K562 (cell line): ENCODE results near the gene HHIPL1. TPM values are rescaled to one million over a fixed set of nuclear protein-coding genes. Genes with fewer than 3 reads are reported as not detected.

ENCODE experiments used
- ATAC-seq: fragments of 200-7000 bp; cut with Tn5 transposase; 3 replicates; pipeline ENCODE4 v1.9.1; 2020; ENCODE audit warnings: moderate library complexity
- BruUV-seq: library from RNA; stranded (reverse); fragments of 400-500 nt; replicated peaks from 2 replicates; lab custom pipeline; 2021; lab: Mats Ljungman, UMichigan
- CTCF ChIA-PET: fragments of 300-600 bp; formaldehyde crosslinking; extraction: SDS; loops from one replicate; lab custom pipeline; 2021; ENCODE audit warnings: low intra/inter-chr PET ratio; lab: Yijun Ruan, JAX
- POLR2A ChIA-PET: fragments of 300-600, 350-650 bp; sonication (Branson Sonifier 250); formaldehyde crosslinking; extraction: SDS; loops from one replicate; lab custom pipeline; 2021; ENCODE audit warnings: antibody characterized with exemption, inconsistent platforms; lab: Yijun Ruan, JAX
- DNase-seq, 4 experiments: peaks; one replicate each; pipeline versions ENCODE4 v3.0.0 to v3.0.0-alpha.2; 2011 to 2018; ENCODE audit warnings: low spot score in 3 of 4, mixed read lengths in 3 of 4; ENCODE audit errors: extremely low read depth in 1 of 4
- FAIRE-seq: peaks from 2 replicates; lab custom pipeline; 2011; peaks lifted over from hg19 to GRCh38; lab: Jason Lieb, UNC
- H2AFZ ChIP-seq: 2 replicates; pipeline ENCODE4 v1.6.0; 2011; ENCODE audit warnings: low read depth, low read length, control low read depth, inconsistent platforms
- H3K27ac ChIP-seq: fragments of 200-600 bp; 3 replicates; pipeline ENCODE4 v1.8.0; 2011; ENCODE audit warnings: low read depth, mild to moderate bottlenecking, control low read depth, inconsistent platforms, low read length, moderate library complexity, mixed read lengths; ENCODE audit errors: extremely low read depth
- H3K27me3 ChIP-seq, 2 experiments: fragments of 300-600 bp in 1 of 2; 2 replicates in 1 of 2; 3 replicates in 1 of 2; pipeline versions ENCODE4 v1.6.0 to v1.8.0; 2011; ENCODE audit warnings: inconsistent platforms in 2 of 2, low read length in 2 of 2, mild to moderate bottlenecking in 1 of 2, mixed read lengths in 1 of 2, moderate library complexity in 1 of 2; ENCODE audit not compliant: control insufficient read depth in 2 of 2, insufficient read depth in 2 of 2
- H3K36me3 ChIP-seq: fragments of 300-600 bp; 3 replicates; pipeline ENCODE4 v1.8.0; 2011; ENCODE audit warnings: mild to moderate bottlenecking, low read length, inconsistent platforms; ENCODE audit not compliant: control insufficient read depth, insufficient read depth
- H3K4me1 ChIP-seq, 2 experiments: fragments of 200-600 bp in 1 of 2; replicated peaks in 1 of 2; 2 replicates in 1 of 2; 3 replicates in 1 of 2; pipeline versions ENCODE4 v1.5.1 to v1.8.0; 2011; ENCODE audit warnings: inconsistent platforms in 2 of 2, low read length in 2 of 2, mild to moderate bottlenecking in 1 of 2, mixed read lengths in 1 of 2, moderate library complexity in 1 of 2; ENCODE audit not compliant: control insufficient read depth in 2 of 2, insufficient read depth in 2 of 2
- H3K4me2 ChIP-seq: 2 replicates; pipeline ENCODE4 v1.6.1; 2011; ENCODE audit warnings: low read length, control low read depth, inconsistent platforms, mixed read lengths; ENCODE audit not compliant: insufficient read depth
- H3K4me3 ChIP-seq: fragments of 200-600 bp; sonication (generic), shearing (Covaris generic); 2 replicates; pipeline ENCODE4 v1.5.1; 2016; ENCODE audit warnings: control low read depth, inconsistent platforms
- H3K79me2 ChIP-seq: fragments of 200-600 bp; 3 replicates; pipeline ENCODE4 v1.8.0; 2011; ENCODE audit warnings: low read length, inconsistent platforms; ENCODE audit not compliant: control insufficient read depth, insufficient read depth
- H3K9ac ChIP-seq, 2 experiments: 2 replicates each; pipeline versions ENCODE4 v1.6.0 to v1.6.1; 2011; ENCODE audit warnings: low read depth in 2 of 2, low read length in 2 of 2, control low read depth in 1 of 2, inconsistent platforms in 1 of 2, mild to moderate bottlenecking in 1 of 2, mixed read lengths in 1 of 2; ENCODE audit not compliant: insufficient read depth in 1 of 2
- H3K9me1 ChIP-seq: one replicate; pipeline ENCODE4 v1.6.0; 2011; ENCODE audit warnings: inconsistent platforms, mild to moderate bottlenecking, low read length, moderate library complexity; ENCODE audit not compliant: control insufficient read depth, insufficient read depth
- H3K9me3 ChIP-seq: replicated peaks from 2 replicates; pipeline ENCODE4 v1.5.1; 2011; ENCODE audit warnings: low read depth, low read length, inconsistent platforms; ENCODE audit not compliant: control insufficient read depth, insufficient read depth
- H4K20me1 ChIP-seq: replicated peaks from 2 replicates; pipeline ENCODE4 v1.6.1; 2011; ENCODE audit warnings: low read length, inconsistent platforms, mixed read lengths; ENCODE audit not compliant: control insufficient read depth, insufficient read depth
- BRD4 ChIP-seq: fragments of 200-600 bp; sonication (generic); IDR thresholded peaks from 2 replicates; pipeline ENCODE4 v1.6.1; 2017; ENCODE audit warnings: inconsistent platforms
- CEBPB ChIP-seq: fragments of 450-650 bp; IDR thresholded peaks from 2 replicates; pipeline ENCODE4 v1.6.1; 2016; ENCODE audit warnings: missing genetic modification characterization, missing compliant biosample characterization
- E2F5 ChIP-seq: sonication (generic); formaldehyde crosslinking; IDR thresholded peaks from 2 replicates; pipeline ENCODE4 v1.8.0; 2022; ENCODE audit warnings: mild to moderate bottlenecking, missing genetic modification reagents
- EP300 ChIP-seq: IDR thresholded peaks from 2 replicates; pipeline ENCODE4 v1.6.1; 2012; ENCODE audit warnings: low read length, improper control_type of control experiment
- GATA2 ChIP-seq: sonication (generic); formaldehyde crosslinking; IDR thresholded peaks from 2 replicates; pipeline ENCODE4 v1.4.0; 2020; ENCODE audit warnings: mild to moderate bottlenecking, missing genetic modification reagents
- HNRNPLL ChIP-seq: fragments of 200-400 bp; formaldehyde crosslinking; IDR thresholded peaks from 2 replicates; pipeline ENCODE4 v1.6.1; 2017; ENCODE audit warnings: low read length, low read depth, mild to moderate bottlenecking; ENCODE audit not compliant: poor library complexity, severe bottlenecking
- MAFG ChIP-seq: fragments of 450-650 bp; conservative IDR thresholded peaks from 2 replicates; pipeline ENCODE4 v1.6.1; 2016; ENCODE audit warnings: missing genetic modification characterization, missing compliant biosample characterization
- SMAD4 ChIP-seq: fragments of 250-450 bp; sonication (Bioruptor Pico); conservative IDR thresholded peaks from 2 replicates; pipeline ENCODE4 v1.8.0; 2021; ENCODE audit warnings: inconsistent platforms, mild to moderate bottlenecking, moderate library complexity
- SMARCA4 ChIP-seq: fragments of 450-650 bp; IDR thresholded peaks from 2 replicates; pipeline ENCODE4 v1.6.1; 2016
- TAL1 ChIP-seq: fragments of 450-650 bp; IDR thresholded peaks from 2 replicates; pipeline ENCODE4 v1.6.1; 2016; ENCODE audit warnings: mild to moderate bottlenecking
- TCF3 ChIP-seq: sonication (generic); formaldehyde crosslinking; IDR thresholded peaks from 2 replicates; pipeline ENCODE4 v1.4.0; 2020; ENCODE audit warnings: mild to moderate bottlenecking, missing genetic modification reagents
- TCFL5 ChIP-seq: fragments of 250-450 bp; sonication (Bioruptor Pico); conservative IDR thresholded peaks from 2 replicates; pipeline ENCODE4 v1.6.1; 2021; ENCODE audit warnings: mild to moderate bottlenecking, moderate library complexity, matching md5 sums
- TSC22D4 ChIP-seq: fragments of 450-650 bp; IDR thresholded peaks from 2 replicates; pipeline ENCODE4 v1.6.1; 2016; ENCODE audit warnings: missing genetic modification characterization, missing biosample characterization, control low read depth
- U2AF2 ChIP-seq: fragments of 200-400 bp; formaldehyde crosslinking; optimal IDR thresholded peaks from 2 replicates; pipeline ENCODE3; 2017; ENCODE audit warnings: low read depth, mild to moderate bottlenecking, low read length
- ZKSCAN1 ChIP-seq: fragments of 150-350 bp; IDR thresholded peaks from 2 replicates; pipeline ENCODE4 v1.6.1; 2016; ENCODE audit warnings: low read depth, low read length
- ZNF253 ChIP-seq: fragments of 250-450 bp; sonication (Bioruptor Pico); conservative IDR thresholded peaks from 2 replicates; pipeline ENCODE4 v1.6.1; 2021; ENCODE audit warnings: mild to moderate bottlenecking
- ZNF398 ChIP-seq: fragments of 250-450 bp; sonication (Bioruptor Pico); IDR thresholded peaks from 2 replicates; pipeline ENCODE4 v1.8.0; 2021; ENCODE audit warnings: moderate library complexity, mild to moderate bottlenecking, inconsistent platforms
- ZNF551 ChIP-seq: fragments of 250-450 bp; sonication (Bioruptor Pico); IDR thresholded peaks from 2 replicates; pipeline ENCODE4 v1.5.0; 2021; ENCODE audit warnings: mild to moderate bottlenecking, moderate library complexity
- ZNF717 ChIP-seq: fragments of 250-450 bp; sonication (Bioruptor Pico); IDR thresholded peaks from 2 replicates; pipeline ENCODE4 v1.5.0; 2021
- WGBS: fragments of 100-300 bp; shearing (Covaris generic); methylation state at CpG from one replicate; pipeline ENCODE4 v1.1.6; 2016; ENCODE audit warnings: low coverage, mixed read lengths; ENCODE audit not compliant: insufficient coverage; ENCODE audit errors: missing lambda C conversion rate; 5-methylcytosine and 5-hydroxymethylcytosine counted together
- in situ Hi-C: fragments of 300-500 bp; cut with MboI; formaldehyde crosslinking; loops from 4 replicates; pipeline ENCODE4 v1.15.0; 2018; ENCODE audit warnings: inconsistent platforms, mixed read lengths
- intact Hi-C: fragments of 100-400 bp; cut with micrococcal nuclease; formaldehyde crosslinking; loops from 2 replicates; pipeline ENCODE4 v1.14.2; 2022
- polyA plus RNA-seq, 8 experiments: library from polyadenylated mRNA; depleted of rRNA in 4 of 8; stranded (reverse) in 5 of 8; unstranded in 3 of 8; fragments of >200 nt; fragmentation: Nextera tagmentation in 2 of 8; fragmentation: Illumina TruSeq in 1 of 8; extraction: Ambion mirVana in 2 of 8; extraction: Trizol in 1 of 8; gene quantifications; 2 replicates each; pipeline versions ENCODE4 v1.2.1 to v1.2.3, GENCODE V29; 2011 to 2014; ENCODE audit warnings: inconsistent platforms in 1 of 8, missing spikeins in 1 of 8
- total RNA-seq, 7 experiments: library from RNA; depleted of rRNA in 6 of 7; stranded (reverse); fragments of >200 nt in 6 of 7; fragmentation: Illumina TruSeq in 2 of 7; extraction: Trizol in 2 of 7; gene quantifications; 2 replicates each; pipeline versions ENCODE4 v1.2.1 to v1.2.3, GENCODE V29; 2011 to 2021; ENCODE audit warnings: low replicate concordance in 1 of 7

The HHIPL1 gene
- total and polyA plus RNA-seq, 9 of the 15 experiments (the other 6 are each of a cell fraction or from before 2014, with no cell fraction given) = not detected

GRCh38 chr14:99713972-99714371, 69.0 kb downstream of the HHIPL1 start:
- no TSS peak for BruUV-seq
- in situ Hi-C loops = no loop called here
- no peaks in the 10 kb centered on the region for H3K79me2 ChIP-seq
- no peaks in the 10 kb centered on the region for H3K4me1 ChIP-seq
- TF ChIP-seq TAL1 = no peak
- no peak for TF ChIP-seq GATA2 (CRISPR knock-in tag)
- no peak for TF ChIP-seq ZNF398 (CRISPR knock-in tag)
- no peak for TF ChIP-seq ZNF717 (CRISPR knock-in tag)
- TF ChIP-seq TSC22D4 = no peak
- TF ChIP-seq SMAD4 (CRISPR knock-in tag) = no peak
- no peak for TF ChIP-seq BRD4
- no peak for TF ChIP-seq U2AF2
- TF ChIP-seq ZNF253 (CRISPR knock-in tag) = no peak
- TF ChIP-seq TCFL5 (CRISPR knock-in tag) = no peak
- TF ChIP-seq HNRNPLL = no peak
- TF ChIP-seq E2F5 = no peak
- TF ChIP-seq ZNF551 (CRISPR knock-in tag) = no peak
- TF ChIP-seq CEBPB (tag) = no peak
- no peak for TF ChIP-seq ZKSCAN1
- TF ChIP-seq MAFG (tag) = no peak
- no peak for TF ChIP-seq TCF3 (CRISPR knock-in tag)
- no peak for TF ChIP-seq SMARCA4
- TF ChIP-seq EP300 = no peak
- ATAC-seq (no peak), FAIRE-seq (no peak), DNase-seq (no peak)
- H2AFZ ChIP-seq = no peak overlapping the region
- H3K9ac ChIP-seq = no peak overlapping the region
- H4K20me1 ChIP-seq = 0 out of 2 replicates have a peak, but pooled peaks cover 6% of the 10 kb centered on the region
- WGBS = 0% methylated on average over 3 of the region's 3 CpGs
- H3K27ac ChIP-seq = no peak overlapping the region
- no peaks in the 10 kb centered on the region for H3K9me1 ChIP-seq
- H3K27me3 ChIP-seq = peaks cover 2 to 23% of the 10 kb centered on the region in 2 experiments; a peak in 4 of 5 replicates
- no peaks in the 10 kb centered on the region for H3K9me3 ChIP-seq
- CTCF ChIA-PET = no interaction called here
- intact Hi-C loops = no loop called here
- POLR2A ChIA-PET = no interaction called here
- H3K4me3 ChIP-seq = no peak overlapping the region
- H3K36me3 ChIP-seq = no peaks in the 10 kb centered on the region
- no peak overlapping the region for H3K4me2 ChIP-seq
